Measurements from ENCODE around the gene RAPGEF6. TPM values are rescaled to one million over a fixed set of nuclear protein-coding genes. Genes with fewer than 3 reads are reported as not detected.

RAPGEF6 gene
- polyA plus RNA-seq, 1 donor (not counting 4 experiments of a cell fraction or from before 2014, with no cell fraction given): 8.7 TPM

GRCh38 chr5:131617140-131617822 is 17.7 kb downstream of the RAPGEF6 start:
- Histone ChIP-seq H3K27ac (ENCODE audit: control insufficient read depth, insufficient read depth, low read length) (no peak overlapping the region), H3K9me3 (ENCODE audit: control insufficient read depth, low read depth, low read length) (no peaks in the 10 kb centered on the region), H3K36me3 (ENCODE audit: control insufficient read depth in 2 of 2, extremely low read depth in 1 of 2, insufficient read depth in 2 of 2, low read length in 2 of 2) (no peaks in the 10 kb centered on the region), H2AFZ (ENCODE audit: control insufficient read depth, low read length) (no peak overlapping the region), H3K27me3 (ENCODE audit: control insufficient read depth, extremely low read depth, insufficient read depth, low read length) (no peaks in the 10 kb centered on the region), H3K9me1 (ENCODE audit: control insufficient read depth, extremely low read depth, insufficient read depth, low read length) (no peaks in the 10 kb centered on the region), H3K9ac (ENCODE audit: control insufficient read depth, extremely low read depth, insufficient read depth, low read length) (no peak overlapping the region), H4K20me1 (ENCODE audit: control insufficient read depth, extremely low read depth, insufficient read depth, low read length) (no peaks in the 10 kb centered on the region), H3K4me1 (ENCODE audit: control insufficient read depth, extremely low read depth, insufficient read depth, low read length) (no peaks in the 10 kb centered on the region), H3K4me2 (ENCODE audit: control insufficient read depth, extremely low read depth, insufficient read depth, low read depth, low read length) (no peak overlapping the region), H3K79me2 (ENCODE audit: control insufficient read depth, insufficient read depth, low read length) (peaks cover 91% of the 10 kb centered on the region), H3K4me3 (ENCODE audit: control insufficient read depth in 2 of 3, extremely low read depth in 1 of 3, insufficient read depth in 2 of 3, low read depth in 1 of 3, low read length in 3 of 3) (no peak overlapping the region)
- TF ChIP-seq EZH2 (IDR thresholded peaks at IDR 0.05; ENCODE audit: low read length) (no peak), CTCF (optimal IDR thresholded peaks at IDR 0.05 in 1 of 3, IDR thresholded peaks at IDR 0.05 in 1 of 3, conservative IDR thresholded peaks at IDR 0.05 in 1 of 3; ENCODE audit: extremely low read depth in 1 of 3, insufficient read depth in 2 of 3, low read length in 3 of 3) (no peak)
- dilution Hi-C loops (cut with MboI; ENCODE audit: extremely low pct_ligation_motif_present, low sequenced_read_pairs): no loop called here
- DNase-seq (ENCODE audit: low read depth, low spot score) (no peak), FAIRE-seq (no peak)

GRCh38 chr5:131615957-131616356 is 19.1 kb downstream of the RAPGEF6 start:
- H3K27me3 ChIP-seq (ENCODE audit: control insufficient read depth, extremely low read depth, insufficient read depth, low read length): no peaks in the 10 kb centered on the region
- DNase-seq (ENCODE audit: low read depth, low spot score): no peak
- no peak for FAIRE-seq

More at GRCh38 chr5:131615957-131616356, 19.1 kb downstream of the RAPGEF6 start:
- Histone ChIP-seq H3K27ac (ENCODE audit: control insufficient read depth, insufficient read depth, low read length) (no peak overlapping the region), H3K79me2 (ENCODE audit: control insufficient read depth, insufficient read depth, low read length) (peaks cover 84% of the 10 kb centered on the region), H3K9me3 (ENCODE audit: control insufficient read depth, low read depth, low read length) (no peaks in the 10 kb centered on the region), H2AFZ (ENCODE audit: control insufficient read depth, low read length) (no peak overlapping the region), H4K20me1 (ENCODE audit: control insufficient read depth, extremely low read depth, insufficient read depth, low read length) (no peaks in the 10 kb centered on the region), H3K9ac (ENCODE audit: control insufficient read depth, extremely low read depth, insufficient read depth, low read length) (no peak overlapping the region), H3K36me3 (ENCODE audit: control insufficient read depth in 2 of 2, extremely low read depth in 1 of 2, insufficient read depth in 2 of 2, low read length in 2 of 2) (no peaks in the 10 kb centered on the region), H3K4me1 (ENCODE audit: control insufficient read depth, extremely low read depth, insufficient read depth, low read length) (no peaks in the 10 kb centered on the region), H3K4me3 (ENCODE audit: control insufficient read depth in 2 of 3, extremely low read depth in 1 of 3, insufficient read depth in 2 of 3, low read depth in 1 of 3, low read length in 3 of 3) (no peak overlapping the region), H3K4me2 (ENCODE audit: control insufficient read depth, extremely low read depth, insufficient read depth, low read depth, low read length) (no peak overlapping the region), H3K9me1 (ENCODE audit: control insufficient read depth, extremely low read depth, insufficient read depth, low read length) (no peaks in the 10 kb centered on the region)
- TF ChIP-seq EZH2 (IDR thresholded peaks at IDR 0.05; ENCODE audit: low read length) (no peak), CTCF (optimal IDR thresholded peaks at IDR 0.05 in 1 of 3, IDR thresholded peaks at IDR 0.05 in 1 of 3, conservative IDR thresholded peaks at IDR 0.05 in 1 of 3; ENCODE audit: extremely low read depth in 1 of 3, insufficient read depth in 2 of 3, low read length in 3 of 3) (no peak)
- dilution Hi-C loops (cut with MboI; ENCODE audit: extremely low pct_ligation_motif_present, low sequenced_read_pairs): no loop called here

Data from keratinocyte (primary cell).